Glutamatergic neuron (in vitro differentiated cells): ENCODE data around the gene TNFRSF12A. TPM values are rescaled to one million over a fixed set of nuclear protein-coding genes. Genes with fewer than 3 reads are reported as not detected.

Experiments
- DNase-seq: peaks from one replicate; pipeline ENCODE4 v3.0.0; 2022
- H3K27ac Mint-ChIP-seq: one replicate; pipeline ENCODE4 v1.8.0; 2020; ENCODE audit warnings: mild to moderate bottlenecking, mixed read lengths, inconsistent platforms; ENCODE audit not compliant: unreplicated experiment
- H3K27me3 Mint-ChIP-seq: one replicate; pipeline ENCODE4 v1.8.0; 2020; ENCODE audit warnings: mild to moderate bottlenecking, moderate library complexity, mixed read lengths, inconsistent platforms; ENCODE audit not compliant: unreplicated experiment
- H3K36me3 Mint-ChIP-seq: one replicate; pipeline ENCODE4 v1.8.0; 2020; ENCODE audit warnings: mild to moderate bottlenecking, mixed read lengths, inconsistent platforms; ENCODE audit not compliant: unreplicated experiment
- H3K4me1 Mint-ChIP-seq: one replicate; pipeline ENCODE4 v1.8.0; 2020; ENCODE audit warnings: mild to moderate bottlenecking, low read depth, mixed read lengths, inconsistent platforms; ENCODE audit not compliant: unreplicated experiment
- H3K4me3 Mint-ChIP-seq: one replicate; pipeline ENCODE4 v1.8.0; 2020; ENCODE audit warnings: mild to moderate bottlenecking, mixed read lengths, inconsistent platforms; ENCODE audit not compliant: unreplicated experiment
- H3K9me3 Mint-ChIP-seq: one replicate; pipeline ENCODE4 v1.8.0; 2020; ENCODE audit warnings: mild to moderate bottlenecking, moderate library complexity, mixed read lengths, inconsistent platforms; ENCODE audit not compliant: unreplicated experiment
- CTCF ChIP-seq: fragments of 200-600 bp; sonication (generic); IDR thresholded peaks from one replicate; pipeline ENCODE4 v1.5.0; 2021; ENCODE audit not compliant: partially characterized antibody, unreplicated experiment
- total RNA-seq: library from RNA; stranded (reverse); fragmentation: NEBNext Ultra II Directional; extraction: Animal tissue kit (Norgen Biotek cat#: 25700); gene quantifications from one replicate; pipeline ENCODE4 v1.2.1, GENCODE V29; 2021; ENCODE audit not compliant: unreplicated experiment

The TNFRSF12A gene
- total RNA-seq, 1 donor from 2014 or later: 4.2 TPM

DNA sequence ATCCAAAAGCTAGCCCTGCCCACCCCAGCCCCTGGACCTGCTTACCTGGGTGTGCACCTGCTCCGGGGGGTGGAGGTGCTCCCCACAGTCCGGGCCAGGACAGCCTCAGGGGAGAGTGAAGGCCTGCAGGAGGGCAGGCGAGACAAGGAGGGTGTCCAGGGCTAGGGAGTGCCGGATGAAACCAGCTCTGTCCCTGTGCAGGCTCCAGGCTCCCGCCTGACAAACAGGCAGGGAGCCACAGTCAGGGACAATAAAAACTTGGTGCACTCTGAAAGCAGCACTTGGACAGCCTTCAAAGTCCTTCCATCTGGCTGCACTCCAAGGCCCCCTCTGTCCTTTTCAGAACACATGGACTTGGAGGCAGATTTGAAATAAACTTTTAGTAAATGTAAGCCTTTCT, 47.1 kb upstream of the TNFRSF12A start:
- no peak for DNase-seq
- no peaks in the 10 kb centered on the region for H3K36me3 Mint-ChIP-seq
- H3K4me1 Mint-ChIP-seq: peaks cover 10% of the 10 kb centered on the region
- H3K27me3 Mint-ChIP-seq: peaks cover 5% of the 10 kb centered on the region
- no peak for TF ChIP-seq CTCF
- peaks cover 3% of the 10 kb centered on the region for H3K9me3 Mint-ChIP-seq
- H3K27ac Mint-ChIP-seq: no peak overlapping the region
- H3K4me3 Mint-ChIP-seq: no peak overlapping the region

DNA sequence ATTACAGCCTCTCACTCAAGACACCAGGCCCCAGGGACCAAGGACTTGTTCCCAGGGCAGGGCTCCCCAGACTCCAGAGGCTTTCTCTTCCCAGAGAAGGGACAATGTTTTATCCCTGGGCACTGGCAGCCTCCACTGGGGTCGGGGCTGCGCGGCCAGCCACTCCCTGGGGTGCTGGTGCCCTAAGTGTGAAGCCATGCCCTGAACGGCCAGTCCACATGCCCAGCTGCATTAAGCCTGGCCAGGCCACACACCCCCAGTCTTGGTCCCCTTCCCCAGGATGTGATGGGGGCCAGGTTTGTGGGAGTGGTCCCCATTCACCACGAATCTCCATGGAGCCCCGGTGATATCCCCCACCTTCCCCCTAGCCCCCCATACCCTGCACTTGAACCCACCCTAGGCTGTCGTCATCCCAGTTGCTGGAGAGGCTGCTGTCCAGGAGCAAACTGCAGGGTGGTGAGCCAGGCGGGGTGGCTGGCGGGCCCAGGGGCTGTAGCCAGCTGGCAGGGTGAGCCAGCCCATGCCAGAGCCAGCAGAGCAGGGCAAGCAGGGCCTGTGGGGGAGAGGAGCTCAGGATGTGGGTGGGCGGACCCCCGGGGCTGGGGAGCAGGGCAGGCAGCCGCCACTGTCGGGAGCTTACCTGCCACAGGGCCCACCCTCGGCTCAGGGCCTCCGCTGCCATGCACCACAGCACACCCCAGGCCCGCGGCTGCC, 46.4 kb upstream of the TNFRSF12A start:
- H3K4me1 Mint-ChIP-seq: peaks cover 6% of the 10 kb centered on the region
- H3K9me3 Mint-ChIP-seq: no peaks in the 10 kb centered on the region
- H3K27me3 Mint-ChIP-seq: no peaks in the 10 kb centered on the region
- no peak for DNase-seq
- no peak overlapping the region for H3K4me3 Mint-ChIP-seq
- no peak for TF ChIP-seq CTCF
- no peak overlapping the region for H3K27ac Mint-ChIP-seq
- no peaks in the 10 kb centered on the region for H3K36me3 Mint-ChIP-seq

DNA sequence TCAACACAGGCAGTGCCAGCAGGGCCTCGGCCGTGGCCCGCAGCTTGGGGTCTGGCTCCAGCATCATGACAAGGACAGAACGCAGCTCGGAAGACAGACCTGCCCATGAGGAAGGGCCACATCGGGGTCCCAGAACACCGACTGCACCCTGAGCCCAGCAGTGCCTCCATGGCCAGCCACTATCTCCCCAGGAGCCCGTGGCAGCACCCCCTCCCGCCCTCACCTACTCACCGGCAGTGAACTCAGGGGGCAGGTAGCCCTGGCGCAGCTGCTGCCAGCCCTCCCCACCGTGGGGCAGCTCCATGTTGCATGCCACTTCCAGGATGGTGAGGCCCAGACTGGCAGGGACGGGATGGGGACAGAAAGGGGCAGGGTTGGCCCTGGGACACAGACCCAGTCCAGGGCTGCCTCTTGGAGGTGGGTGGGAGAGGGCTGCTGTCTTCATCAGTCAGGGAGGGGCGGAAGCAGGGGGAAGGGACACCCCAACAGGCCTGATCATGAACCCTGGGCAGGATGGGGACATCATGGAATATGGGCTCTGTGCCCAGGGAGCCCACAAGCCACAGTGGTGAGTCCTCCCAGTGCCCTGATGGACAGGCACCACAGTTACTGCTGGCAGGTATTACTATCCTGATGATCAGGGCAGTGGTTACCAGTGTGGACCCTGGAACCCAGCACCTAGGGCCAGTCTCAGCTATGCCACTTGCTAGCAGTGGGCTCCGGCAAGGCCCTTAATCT, 45.7 kb upstream of the TNFRSF12A start:
- Mint-ChIP-seq H3K4me3 (no peak overlapping the region), H3K27ac (no peak overlapping the region), H3K27me3 (no peaks in the 10 kb centered on the region), H3K9me3 (no peaks in the 10 kb centered on the region), H3K4me1 (peaks cover 6% of the 10 kb centered on the region), H3K36me3 (no peaks in the 10 kb centered on the region)
- DNase-seq: no peak
- TF ChIP-seq CTCF: no peak

GRCh38 chr16:2975161-2975795, 44.9 kb upstream of the TNFRSF12A start:
- Mint-ChIP-seq H3K36me3 (no peaks in the 10 kb centered on the region), H3K4me3 (no peak overlapping the region), H3K9me3 (no peaks in the 10 kb centered on the region), H3K27me3 (no peaks in the 10 kb centered on the region), H3K27ac (no peak overlapping the region), H3K4me1 (peaks cover 6% of the 10 kb centered on the region)
- no peak for DNase-seq
- TF ChIP-seq CTCF: no peak
